Liver (tissue), 3 donors: ENCODE measurements around the gene ADARB1.

Experiments used
- EGR1 ChIP-seq, 2 donors: IDR thresholded peaks; 2 replicates each; pipeline ENCODE4 v1.6.1; 2016 to 2018; ENCODE audit warnings: antibody characterized with exemption in 2 of 2, low read depth in 2 of 2
- GABPA ChIP-seq, 2 donors: IDR thresholded peaks in 1 of 2; conservative IDR thresholded peaks in 1 of 2; 2 replicates each; pipeline ENCODE4 v1.6.1; 2016; ENCODE audit warnings: antibody characterized with exemption in 2 of 2, mild to moderate bottlenecking in 1 of 2, moderate library complexity in 1 of 2
- HNF4G ChIP-seq: IDR thresholded peaks from 2 replicates; pipeline ENCODE4 v1.6.1; 2016; ENCODE audit warnings: antibody characterized with exemption
- JUND ChIP-seq, 2 donors: IDR thresholded peaks; 2 replicates each; pipeline ENCODE4 v1.6.1; 2016; ENCODE audit warnings: antibody characterized with exemption in 2 of 2
- SP1 ChIP-seq: IDR thresholded peaks from 2 replicates; pipeline ENCODE4 v1.6.1; 2018; ENCODE audit warnings: antibody characterized with exemption, mild to moderate bottlenecking
- TAF1 ChIP-seq: conservative IDR thresholded peaks from 2 replicates; pipeline ENCODE4 v1.6.1; 2016; ENCODE audit warnings: antibody characterized with exemption, mild to moderate bottlenecking
- TF ChIP-seq, protein P1 (sequence below): fragments of 150-350 bp; IDR thresholded peaks from 2 replicates; pipeline ENCODE4 v1.5.1; 2017; ENCODE audit warnings: improper control_type of control experiment, low read depth, low read length; ENCODE audit not compliant: missing input control
- donor health status: healthy.
- donor health status: healthy.

DNA sequence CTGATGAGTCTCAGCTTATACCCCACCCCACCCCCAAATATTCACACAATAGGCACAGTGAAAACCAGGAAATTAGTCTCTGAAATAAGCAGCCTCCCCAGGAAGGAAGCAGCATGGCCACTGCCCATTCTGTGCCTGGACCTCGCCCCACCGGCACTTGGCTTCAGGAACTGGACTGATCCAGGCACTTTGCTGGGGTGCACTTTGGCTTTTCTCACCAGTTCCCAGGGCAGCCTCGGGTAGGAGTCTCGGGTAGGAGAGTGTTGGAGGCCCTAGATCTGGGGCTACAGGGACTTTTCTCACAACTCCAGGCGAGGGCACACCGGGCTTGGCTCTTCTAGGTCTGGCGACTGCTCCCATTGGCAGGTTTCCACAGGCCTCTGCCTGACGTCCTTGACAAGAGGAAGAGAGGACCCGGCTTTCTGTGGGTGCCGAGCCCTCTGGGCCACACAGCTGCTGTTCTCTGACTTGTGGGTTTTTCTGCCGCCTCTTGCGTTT lies 18.7 kb downstream of the ADARB1 start:
- no peak for TF ChIP-seq JUND (IDR thresholded peaks at IDR 0.05)
- TF ChIP-seq, protein P1, sequence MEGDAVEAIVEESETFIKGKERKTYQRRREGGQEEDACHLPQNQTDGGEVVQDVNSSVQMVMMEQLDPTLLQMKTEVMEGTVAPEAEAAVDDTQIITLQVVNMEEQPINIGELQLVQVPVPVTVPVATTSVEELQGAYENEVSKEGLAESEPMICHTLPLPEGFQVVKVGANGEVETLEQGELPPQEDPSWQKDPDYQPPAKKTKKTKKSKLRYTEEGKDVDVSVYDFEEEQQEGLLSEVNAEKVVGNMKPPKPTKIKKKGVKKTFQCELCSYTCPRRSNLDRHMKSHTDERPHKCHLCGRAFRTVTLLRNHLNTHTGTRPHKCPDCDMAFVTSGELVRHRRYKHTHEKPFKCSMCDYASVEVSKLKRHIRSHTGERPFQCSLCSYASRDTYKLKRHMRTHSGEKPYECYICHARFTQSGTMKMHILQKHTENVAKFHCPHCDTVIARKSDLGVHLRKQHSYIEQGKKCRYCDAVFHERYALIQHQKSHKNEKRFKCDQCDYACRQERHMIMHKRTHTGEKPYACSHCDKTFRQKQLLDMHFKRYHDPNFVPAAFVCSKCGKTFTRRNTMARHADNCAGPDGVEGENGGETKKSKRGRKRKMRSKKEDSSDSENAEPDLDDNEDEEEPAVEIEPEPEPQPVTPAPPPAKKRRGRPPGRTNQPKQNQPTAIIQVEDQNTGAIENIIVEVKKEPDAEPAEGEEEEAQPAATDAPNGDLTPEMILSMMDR: no peak
- TF ChIP-seq EGR1 (IDR thresholded peaks at IDR 0.05; ENCODE audit: low read depth in 2 of 2): no peak
- no peak for TF ChIP-seq SP1
- TF ChIP-seq HNF4G: no peak
- TF ChIP-seq GABPA (IDR thresholded peaks at IDR 0.05 in 1 of 2, conservative IDR thresholded peaks at IDR 0.05 in 1 of 2): no peak
- no peak for TF ChIP-seq TAF1
